ENCODE measurements around the gene PTGER3. TPM values are rescaled to one million over a fixed set of nuclear protein-coding genes. Genes with fewer than 3 reads are reported as not detected.

Gene PTGER3
- total and polyA plus RNA-seq, 5 experiments from 2014 or later = 0.11 to 0.26 TPM; not detected in 3

GRCh38 chr1:71045463-71046028 lies 2.1 kb downstream of the PTGER3 start:
- DNase-seq (no peak), ATAC-seq (no peak)
- Mint-ChIP-seq H3K4me1 (peaks cover 6 to 23% (median 22%) of the 10 kb centered on the region in 4 donors), H3K36me3 (no peaks in the 10 kb centered on the region), H3K27me3 (peaks cover 18 to 48% (median 30%) of the 10 kb centered on the region in 5 donors), H3K4me3 (peak overlapping the region in 8 of 10 donors; percentile 35 to 66 (median 57)), H3K9me3 (no peaks in the 10 kb centered on the region), H3K27ac (no peak overlapping the region)
- POLR2A ChIA-PET = interaction anchor here (0.7 kb wide), 1 partner anchor 691 kb away, joined by 4 read pairs; the partner anchor contains the start of gene ANKRD13C

- POLR2A ChIA-PET = no interaction called here
- Mint-ChIP-seq H3K36me3 (no peaks in the 10 kb centered on the region), H3K27me3 (peaks cover 20 to 47% (median 35%) of the 10 kb centered on the region in 5 donors), H3K4me3 (no peak overlapping the region), H3K27ac (no peak overlapping the region), H3K9me3 (no peaks in the 10 kb centered on the region), H3K4me1 (peaks cover 5 to 22% (median 21%) of the 10 kb centered on the region in 4 donors)
- ATAC-seq (no peak), DNase-seq (no peak)
These were observed 2.8 kb downstream of the PTGER3 start for GRCh38 chr1:71044833-71045232.

DNA sequence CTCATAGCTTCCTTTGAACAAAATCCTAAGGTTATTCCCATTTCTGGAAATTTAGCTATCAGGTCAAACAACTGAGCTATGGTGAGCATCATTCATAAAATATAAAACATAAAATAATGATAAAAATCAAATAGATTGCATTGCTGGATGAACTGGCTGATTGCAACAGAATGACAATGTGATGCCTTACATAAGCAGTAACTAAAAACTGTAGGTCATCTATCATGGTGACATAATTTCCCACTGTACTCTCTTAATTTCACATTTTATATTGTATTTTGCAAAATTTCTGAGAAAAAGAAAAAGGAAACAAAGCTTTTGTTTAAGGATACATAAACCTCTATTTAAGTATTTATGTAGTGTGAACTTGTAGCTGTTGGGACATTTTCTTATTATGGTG lies 4.6 kb downstream of the PTGER3 start:
- no peak for ATAC-seq
- no peak overlapping the region for H3K27ac Mint-ChIP-seq
- no peak for DNase-seq
- H3K4me3 Mint-ChIP-seq = no peak overlapping the region
- H3K36me3 Mint-ChIP-seq = no peaks in the 10 kb centered on the region
- POLR2A ChIA-PET = no interaction called here
- no peaks in the 10 kb centered on the region for H3K9me3 Mint-ChIP-seq
- H3K4me1 Mint-ChIP-seq = peaks cover 4 to 21% (median 18%) of the 10 kb centered on the region in 4 donors
- H3K27me3 Mint-ChIP-seq = peaks cover 23 to 51% (median 45%) of the 10 kb centered on the region in 5 donors

GRCh38 chr1:71041806-71042205 lies 5.8 kb downstream of the PTGER3 start:
- no peaks in the 10 kb centered on the region for H3K36me3 Mint-ChIP-seq
- H3K4me3 Mint-ChIP-seq = no peak overlapping the region
- H3K4me1 Mint-ChIP-seq = peaks cover 4 to 10% (median 9%) of the 10 kb centered on the region in 4 donors
- POLR2A ChIA-PET = no interaction called here
- peaks cover 21 to 44% (median 39%) of the 10 kb centered on the region in 5 donors for H3K27me3 Mint-ChIP-seq
- DNase-seq (no peak), ATAC-seq (no peak)
- H3K9me3 Mint-ChIP-seq = no peaks in the 10 kb centered on the region
- H3K27ac Mint-ChIP-seq = no peak overlapping the region

GRCh38 chr1:71039661-71040262 lies 7.9 kb downstream of the PTGER3 start:
- DNase-seq (no peak), ATAC-seq (no peak)
- Mint-ChIP-seq H3K9me3 (no peaks in the 10 kb centered on the region), H3K4me3 (no peak overlapping the region), H3K4me1 (no peaks in the 10 kb centered on the region), H3K27ac (no peak overlapping the region), H3K27me3 (peaks cover 9 to 42% (median 33%) of the 10 kb centered on the region in 5 donors), H3K36me3 (no peaks in the 10 kb centered on the region)
- POLR2A ChIA-PET = no interaction called here

GRCh38 chr1:71038942-71039341 lies 8.7 kb downstream of the PTGER3 start:
- H3K36me3 Mint-ChIP-seq = no peaks in the 10 kb centered on the region
- H3K9me3 Mint-ChIP-seq = no peaks in the 10 kb centered on the region
- H3K27me3 Mint-ChIP-seq = peaks cover 6 to 39% (median 29%) of the 10 kb centered on the region in 5 donors
- no peak for DNase-seq
- ATAC-seq = no peak
- no peak overlapping the region for H3K27ac Mint-ChIP-seq
- H3K4me1 Mint-ChIP-seq = no peaks in the 10 kb centered on the region
- H3K4me3 Mint-ChIP-seq = no peak overlapping the region
- POLR2A ChIA-PET = no interaction called here

- no peaks in the 10 kb centered on the region for H3K36me3 Mint-ChIP-seq
- ATAC-seq (no peak), DNase-seq (no peak)
- POLR2A ChIA-PET = no interaction called here
- H3K9me3 Mint-ChIP-seq = no peaks in the 10 kb centered on the region
- peaks cover 9 to 42% (median 31%) of the 10 kb centered on the region in 5 donors for H3K27me3 Mint-ChIP-seq
- H3K4me3 Mint-ChIP-seq = no peak overlapping the region
- no peaks in the 10 kb centered on the region for H3K4me1 Mint-ChIP-seq
- no peak overlapping the region for H3K27ac Mint-ChIP-seq
These were observed 9.6 kb downstream of the PTGER3 start for GRCh38 chr1:71037829-71038620.

GRCh38 chr1:71037066-71037465 lies 10.6 kb downstream of the PTGER3 start:
- H3K36me3 Mint-ChIP-seq = no peaks in the 10 kb centered on the region
- POLR2A ChIA-PET = no interaction called here
- no peak overlapping the region for H3K27ac Mint-ChIP-seq
- peaks cover 9 to 42% (median 31%) of the 10 kb centered on the region in 5 donors for H3K27me3 Mint-ChIP-seq
- ATAC-seq (no peak), DNase-seq (no peak)
- no peaks in the 10 kb centered on the region for H3K4me1 Mint-ChIP-seq
- no peaks in the 10 kb centered on the region for H3K9me3 Mint-ChIP-seq
- no peak overlapping the region for H3K4me3 Mint-ChIP-seq

DNA sequence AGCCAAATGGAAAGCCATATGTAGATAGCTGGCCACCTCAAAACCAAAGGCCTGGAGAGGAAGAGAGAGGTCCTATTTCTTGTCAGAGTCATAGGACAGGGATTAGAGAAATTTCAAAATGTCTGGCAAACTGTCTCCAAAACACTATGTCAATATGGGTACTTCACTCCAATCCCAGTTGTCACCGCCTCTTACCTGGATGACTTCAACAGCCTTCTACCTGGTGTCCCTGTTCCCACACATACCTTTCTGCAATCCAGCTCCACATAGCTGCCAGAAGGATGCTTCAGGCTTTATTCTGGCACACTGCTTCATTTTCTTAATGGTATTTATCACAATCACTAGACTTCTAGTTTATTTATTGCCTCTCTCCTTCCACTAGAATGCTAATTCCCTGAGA lies 14.5 kb downstream of the PTGER3 start:
- no peak overlapping the region for H3K4me3 Mint-ChIP-seq
- POLR2A ChIA-PET = no interaction called here
- H3K36me3 Mint-ChIP-seq = no peaks in the 10 kb centered on the region
- DNase-seq (no peak), ATAC-seq (no peak)
- H3K27ac Mint-ChIP-seq = no peak overlapping the region
- no peaks in the 10 kb centered on the region for H3K9me3 Mint-ChIP-seq
- H3K27me3 Mint-ChIP-seq = peaks cover 9 to 28% (median 23%) of the 10 kb centered on the region in 5 donors
- H3K4me1 Mint-ChIP-seq = no peaks in the 10 kb centered on the region

GRCh38 chr1:71031426-71031825 lies 16.2 kb downstream of the PTGER3 start:
- H3K27me3 Mint-ChIP-seq = peaks cover 10 to 32% (median 21%) of the 10 kb centered on the region in 5 donors
- H3K4me3 Mint-ChIP-seq = no peak overlapping the region
- H3K4me1 Mint-ChIP-seq = no peaks in the 10 kb centered on the region
- no peak for ATAC-seq
- POLR2A ChIA-PET = no interaction called here
- no peaks in the 10 kb centered on the region for H3K36me3 Mint-ChIP-seq
- DNase-seq = no peak
- no peak overlapping the region for H3K27ac Mint-ChIP-seq
- no peaks in the 10 kb centered on the region for H3K9me3 Mint-ChIP-seq

DNA sequence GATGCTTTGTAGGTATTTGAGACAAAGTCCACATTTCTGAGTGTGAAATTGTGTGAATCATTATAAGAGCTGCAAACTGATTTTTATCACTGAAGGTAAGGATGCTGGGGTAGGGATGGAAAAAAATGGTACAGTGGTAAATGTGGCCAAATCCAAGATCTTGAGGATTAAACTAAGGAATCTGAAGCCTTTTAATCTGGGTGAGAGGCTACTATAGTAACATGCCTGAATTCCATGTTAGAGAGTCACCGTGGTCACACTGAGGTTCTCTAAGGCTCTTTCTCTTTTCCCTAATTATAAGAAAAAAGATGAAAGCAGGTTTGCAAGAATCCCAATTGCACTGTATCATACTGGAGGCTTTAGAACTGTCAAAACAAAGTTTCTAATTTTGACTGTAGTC lies 17.6 kb downstream of the PTGER3 start:
- no peaks in the 10 kb centered on the region for H3K4me1 Mint-ChIP-seq
- H3K27ac Mint-ChIP-seq = no peak overlapping the region
- no peak overlapping the region for H3K4me3 Mint-ChIP-seq
- ATAC-seq = no peak
- H3K9me3 Mint-ChIP-seq = no peaks in the 10 kb centered on the region
- POLR2A ChIA-PET = no interaction called here
- no peaks in the 10 kb centered on the region for H3K36me3 Mint-ChIP-seq
- no peak for DNase-seq
- H3K27me3 Mint-ChIP-seq = peaks cover 0 to 25% (median 11%) of the 10 kb centered on the region in 5 donors

GRCh38 chr1:71028981-71029380 lies 18.6 kb downstream of the PTGER3 start:
- no peak for ATAC-seq
- Mint-ChIP-seq H3K27me3 (peaks cover 0 to 25% (median 11%) of the 10 kb centered on the region in 5 donors), H3K4me1 (no peaks in the 10 kb centered on the region), H3K4me3 (no peak overlapping the region), H3K9me3 (no peaks in the 10 kb centered on the region), H3K27ac (no peak overlapping the region), H3K36me3 (no peaks in the 10 kb centered on the region)
- POLR2A ChIA-PET = no interaction called here
- no peak for DNase-seq

DNA sequence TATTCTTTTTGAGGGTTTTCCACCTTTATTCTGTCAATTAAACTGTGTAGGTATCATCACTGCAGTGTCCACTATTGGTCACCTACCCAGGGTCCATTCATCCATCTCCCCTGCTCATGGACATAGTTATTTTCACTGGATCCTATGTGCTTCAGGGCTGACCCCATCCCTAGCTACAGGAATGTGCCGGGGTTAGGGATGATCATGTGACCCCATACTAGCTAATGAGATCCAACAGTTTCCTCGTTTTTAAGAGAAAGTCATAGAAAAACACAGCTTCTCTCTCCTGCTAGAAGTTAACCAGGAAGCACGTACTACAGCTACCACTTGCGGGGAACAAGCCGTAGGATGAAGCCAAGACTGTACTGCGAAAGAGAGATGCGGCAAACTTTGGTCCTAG lies 19.6 kb downstream of the PTGER3 start:
- peaks cover 0 to 23% (median 9%) of the 10 kb centered on the region in 5 donors for H3K27me3 Mint-ChIP-seq
- POLR2A ChIA-PET = no interaction called here
- no peaks in the 10 kb centered on the region for H3K9me3 Mint-ChIP-seq
- no peaks in the 10 kb centered on the region for H3K36me3 Mint-ChIP-seq
- H3K27ac Mint-ChIP-seq = no peak overlapping the region
- H3K4me3 Mint-ChIP-seq = no peak overlapping the region
- no peaks in the 10 kb centered on the region for H3K4me1 Mint-ChIP-seq
- no peak for DNase-seq
- no peak for ATAC-seq
